CD4-positive, alpha-beta T cell treated with Interleukin-10 for 1 hour (primary cell): ENCODE data around the gene CDH4.

ENCODE experiments used
- DNase-seq: peaks from one replicate; pipeline ENCODE4 v3.0.0-alpha.2; 2020

The CDH4 gene

GRCh38 chr20:61665528-61666470 lies 413.7 kb downstream of the CDH4 start:
- no peak for DNase-seq

- DNase-seq = no peak
Measured at GRCh38 chr20:61666471-61666832, 414.4 kb downstream of the CDH4 start.

DNA sequence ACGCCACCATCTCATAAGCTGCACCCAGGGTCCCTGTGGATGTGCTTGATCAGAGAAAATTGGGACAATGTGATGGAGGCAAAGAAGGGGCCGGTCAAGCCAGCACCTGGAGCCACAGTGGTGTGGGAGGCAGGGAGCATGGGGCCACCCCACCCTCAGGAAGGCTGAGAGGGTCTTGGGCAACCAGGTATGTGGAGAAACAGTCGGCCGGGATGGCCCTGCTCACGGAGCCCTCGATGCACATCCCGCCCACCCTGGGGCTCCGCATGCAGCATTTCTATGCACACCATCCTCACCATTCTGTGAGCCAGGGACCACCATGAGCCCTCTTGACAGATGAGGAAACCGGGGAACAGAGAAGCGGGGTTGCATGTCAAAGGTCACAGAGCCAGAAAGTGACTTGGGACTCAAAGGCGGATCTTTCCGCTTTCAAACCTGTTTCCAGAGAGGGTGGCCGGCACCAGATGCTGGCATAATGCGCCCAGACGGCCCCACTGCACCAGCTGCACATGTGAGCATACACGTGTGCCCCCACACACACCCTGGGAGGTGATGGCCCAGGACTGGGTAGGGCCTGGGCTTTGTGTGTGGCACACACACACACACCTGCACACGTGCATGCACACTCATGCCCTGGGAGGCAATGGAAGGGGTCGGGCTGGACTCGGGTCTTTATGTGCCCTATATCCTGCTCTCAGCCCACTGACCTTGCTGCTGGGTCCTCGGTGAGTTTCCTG lies 415.2 kb downstream of the CDH4 start:
- no peak for DNase-seq

DNA sequence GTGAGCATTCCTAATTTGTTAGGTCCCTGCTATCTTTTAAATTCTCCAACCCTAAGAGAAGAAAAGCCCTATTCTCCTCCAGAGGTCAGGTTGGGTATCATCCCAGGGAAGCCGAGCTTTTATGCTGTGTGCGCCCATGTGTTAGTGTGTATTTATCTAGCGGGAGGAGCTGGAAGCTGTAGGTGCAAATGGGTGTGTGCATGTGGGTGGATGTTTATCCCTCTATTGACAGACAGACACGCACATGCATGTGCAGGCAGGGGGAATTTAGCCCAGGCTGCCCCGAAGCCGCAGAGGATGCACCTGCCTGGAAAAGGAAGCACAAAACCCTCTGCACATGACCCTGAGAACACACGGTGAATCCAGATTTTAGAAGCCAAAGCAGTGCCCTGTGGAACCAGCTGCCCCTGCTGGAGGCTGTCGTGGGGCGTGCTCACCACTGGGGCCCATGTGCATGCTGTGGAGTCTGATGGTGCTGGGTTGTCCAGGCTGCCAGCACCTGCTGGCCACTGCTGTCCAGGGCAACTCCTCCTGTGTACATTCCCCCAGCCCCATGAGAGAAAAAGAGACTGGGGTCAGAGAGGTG lies 416.1 kb downstream of the CDH4 start:
- DNase-seq = no peak

DNA sequence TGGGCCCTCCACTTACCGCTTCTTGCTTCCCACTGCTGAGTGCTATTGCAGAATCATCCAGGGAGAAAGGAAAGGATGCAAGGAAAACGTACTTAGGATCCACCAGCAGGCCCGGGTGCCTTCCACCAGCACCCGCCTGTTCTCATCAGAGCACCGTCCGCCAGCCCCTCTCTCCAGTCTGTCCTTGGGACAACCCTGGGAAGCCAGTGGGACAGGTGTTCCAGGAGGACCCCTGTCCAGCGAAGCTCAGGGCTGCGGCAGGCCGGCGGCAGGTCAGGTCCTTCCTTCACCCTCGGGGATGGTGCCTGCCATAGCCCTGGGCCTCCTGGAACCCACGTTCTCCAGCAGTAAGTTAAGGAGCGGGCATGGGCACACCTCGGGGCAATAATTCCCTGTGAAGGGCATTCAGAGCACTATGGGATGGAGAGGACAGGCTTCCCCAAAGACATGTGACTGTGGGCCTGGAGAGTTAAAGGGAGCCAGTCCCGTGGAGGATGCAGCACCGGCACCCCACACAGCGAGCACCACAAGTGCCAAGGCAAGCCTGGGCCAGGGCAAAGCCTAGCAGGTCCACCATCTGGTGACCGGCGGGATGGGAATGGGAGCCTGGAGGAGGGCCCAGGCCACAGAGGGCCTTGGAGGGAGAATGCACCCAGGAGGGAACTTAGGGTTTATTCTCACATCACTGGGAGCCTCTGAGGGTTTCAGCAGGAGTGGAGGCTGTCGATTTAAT lies 416.9 kb downstream of the CDH4 start:
- no peak for DNase-seq

DNA sequence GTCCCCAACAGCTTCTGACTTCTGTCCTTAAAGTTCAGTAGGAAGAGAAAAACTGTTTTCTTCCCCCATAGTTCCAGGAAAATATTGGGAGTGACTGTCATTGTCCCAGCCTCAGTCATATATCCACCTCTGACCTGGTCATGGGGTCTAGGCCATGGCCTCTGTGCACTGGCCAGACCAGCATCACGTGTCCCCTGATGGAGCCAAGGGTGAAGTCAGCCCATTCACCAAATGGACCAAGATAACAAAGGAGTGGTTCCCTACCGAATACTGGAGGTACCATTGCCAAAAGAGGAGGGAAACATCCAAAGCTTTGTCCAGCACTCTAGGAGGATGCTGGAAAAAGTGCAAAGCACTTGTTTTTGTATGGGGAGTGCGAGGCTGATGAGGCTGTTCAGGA lies 418.2 kb downstream of the CDH4 start:
- no peak for DNase-seq

DNA sequence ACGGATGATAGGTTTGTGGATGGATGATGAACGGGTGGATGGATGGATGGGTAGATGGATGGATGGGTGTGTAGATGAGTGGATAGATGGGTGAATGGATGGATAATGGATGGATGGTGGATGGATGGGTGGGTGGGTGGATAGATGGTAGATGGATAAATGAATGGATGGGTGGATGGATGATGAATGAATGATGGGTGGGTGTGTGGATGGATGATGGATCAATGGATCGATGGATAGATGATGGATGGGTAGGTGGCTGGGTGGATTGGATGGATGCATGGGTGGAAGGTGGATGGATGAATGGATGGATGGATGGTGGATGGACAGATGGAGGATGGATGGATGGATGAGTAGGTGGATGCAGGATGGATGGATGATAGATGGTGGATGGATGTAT lies 419.5 kb downstream of the CDH4 start:
- no peak for DNase-seq

GRCh38 chr20:61673152-61673847 lies 421.2 kb downstream of the CDH4 start:
- no peak for DNase-seq

DNA sequence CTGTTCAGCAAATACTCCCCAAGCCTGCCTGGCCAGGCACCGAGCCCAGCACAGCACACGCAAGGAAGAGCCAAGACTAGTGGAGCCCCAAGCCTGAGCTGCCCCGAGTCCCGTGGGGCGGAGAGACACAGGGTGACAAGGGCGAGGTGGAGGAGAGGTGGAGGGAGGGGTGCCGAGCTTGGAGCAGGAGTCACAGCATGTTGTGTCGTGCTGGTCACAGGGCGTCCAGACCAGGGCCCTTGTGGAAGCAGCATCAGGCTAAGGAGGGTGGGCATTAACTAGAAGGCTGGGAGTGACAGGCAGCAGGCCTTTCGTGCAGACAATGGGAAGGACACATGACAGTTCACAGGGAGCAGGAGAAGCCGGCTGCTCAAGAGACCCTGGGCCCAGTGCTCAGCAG lies 422.1 kb downstream of the CDH4 start:
- DNase-seq = no peak

GRCh38 chr20:61674688-61675087 lies 422.6 kb downstream of the CDH4 start:
- no peak for DNase-seq

DNA sequence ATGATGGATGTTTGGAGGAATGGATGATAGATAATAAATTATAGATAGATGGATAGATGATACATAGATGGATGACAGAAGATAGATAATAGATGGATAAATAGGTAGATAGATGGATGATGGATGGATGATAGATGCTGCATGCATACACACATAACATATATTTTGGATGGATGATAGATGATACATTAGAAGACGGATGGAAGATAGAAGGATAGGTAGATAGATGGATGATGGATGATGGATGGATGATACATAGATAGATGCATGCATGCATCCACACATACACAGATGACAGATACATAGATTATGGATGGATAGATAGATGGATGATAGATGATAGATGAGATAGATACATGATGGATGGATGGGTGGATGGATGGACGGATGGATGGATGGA lies 425.9 kb downstream of the CDH4 start:
- DNase-seq = no peak

DNA sequence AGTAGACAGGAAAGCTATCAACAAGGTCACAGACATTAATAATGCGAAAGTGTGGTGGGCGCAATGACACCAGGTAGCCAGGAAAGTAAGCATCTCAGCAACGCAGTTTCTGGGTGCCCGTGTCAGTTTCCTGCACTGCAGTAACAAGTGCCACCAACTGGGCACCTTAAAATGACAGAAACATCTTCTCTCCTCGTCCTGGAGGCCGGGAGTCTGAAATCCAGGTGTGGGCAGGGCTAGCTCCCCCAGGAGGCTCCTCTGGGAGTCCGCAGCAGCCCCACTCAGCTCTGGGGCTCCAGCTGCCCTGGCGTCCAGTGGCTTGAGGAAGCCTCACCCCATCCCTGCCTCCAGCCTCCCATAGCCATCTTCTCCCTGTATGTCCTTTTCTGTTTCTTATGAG lies 426.4 kb downstream of the CDH4 start:
- no peak for DNase-seq

GRCh38 chr20:61679473-61679872 lies 427.4 kb downstream of the CDH4 start:
- no peak for DNase-seq

- no peak for DNase-seq
Measured at GRCh38 chr20:61680096-61680495, 428.0 kb downstream of the CDH4 start.

DNA sequence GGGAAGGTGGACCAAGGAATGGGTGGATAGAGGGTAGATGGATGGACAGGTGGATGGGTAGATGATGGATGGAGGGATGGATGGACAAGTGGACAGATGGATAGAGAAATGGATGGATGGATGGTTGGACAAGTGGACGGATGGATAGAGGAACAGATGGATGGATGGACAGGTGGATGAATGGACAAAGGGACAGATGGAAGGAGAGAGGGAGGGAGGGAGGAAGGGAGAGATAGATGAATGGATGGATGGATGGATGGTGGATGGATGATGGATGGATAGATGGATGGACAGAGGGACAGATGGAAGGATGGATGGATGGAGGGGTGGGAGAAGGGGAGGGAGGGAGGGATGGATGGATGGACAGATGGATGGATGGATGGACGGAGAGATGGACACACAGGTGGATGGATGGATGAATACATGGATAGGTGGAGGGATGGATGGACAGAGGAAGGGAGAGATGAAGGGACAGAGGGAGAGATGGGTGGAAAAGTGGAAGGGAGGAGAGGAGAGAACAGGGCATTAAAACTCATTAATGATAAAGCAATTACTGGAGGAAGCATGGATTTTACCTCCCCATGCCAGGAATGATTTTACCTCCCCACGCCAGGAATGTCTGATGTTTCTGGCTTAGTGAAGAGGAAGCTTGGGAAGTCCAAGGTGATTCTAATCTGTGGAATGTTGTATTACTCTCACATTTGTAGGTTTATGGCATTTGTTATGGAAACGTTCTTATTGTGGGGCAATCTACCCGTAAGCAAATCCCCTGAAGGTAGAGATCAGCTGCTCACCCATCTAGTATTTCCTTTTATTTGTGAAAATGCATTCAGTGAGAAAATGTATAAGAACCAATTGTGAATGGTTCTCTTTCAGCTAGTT lies 430.3 kb downstream of the CDH4 start:
- DNase-seq = no peak

GRCh38 chr20:61682996-61683681 lies 431.1 kb downstream of the CDH4 start:
- DNase-seq = no peak

DNA sequence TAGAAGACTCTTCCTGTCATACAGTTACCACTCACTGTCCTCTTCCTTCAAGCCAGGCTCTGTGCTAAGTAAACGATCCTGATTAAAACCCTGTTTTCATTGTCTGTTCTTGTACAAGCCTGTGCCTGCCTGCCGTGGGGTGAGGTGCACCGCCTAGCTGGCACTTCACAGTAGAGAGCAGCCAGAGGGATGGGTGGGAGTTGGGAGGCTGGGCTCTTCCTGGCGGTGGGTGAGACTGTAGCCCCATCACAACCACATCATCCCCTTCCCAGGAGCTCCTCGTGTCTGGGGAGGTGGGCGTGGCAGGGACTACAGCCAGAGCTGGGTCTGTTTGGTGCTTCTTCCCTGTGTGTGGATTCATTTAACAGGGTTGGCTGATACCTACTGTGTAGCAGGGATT lies 431.7 kb downstream of the CDH4 start:
- DNase-seq = no peak

DNA sequence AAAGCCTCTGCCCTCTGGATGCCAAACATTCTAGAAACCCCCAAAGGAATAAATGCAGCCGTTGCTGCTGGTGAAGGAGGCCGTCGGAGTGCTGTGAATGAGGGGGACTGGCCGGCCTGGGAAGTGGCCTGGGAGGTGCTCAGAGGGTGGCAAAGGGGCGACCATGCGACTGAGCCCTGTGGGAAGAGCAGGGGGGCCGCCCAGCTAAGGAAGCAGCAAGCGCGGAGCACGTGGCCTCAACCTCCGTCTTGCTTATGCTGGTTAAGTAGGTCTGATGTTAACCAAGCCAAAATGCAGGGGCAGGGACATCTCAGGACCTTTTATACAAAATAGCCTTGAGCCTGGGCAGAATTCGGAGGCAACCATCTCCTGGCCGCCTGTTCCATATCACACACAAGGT lies 432.1 kb downstream of the CDH4 start:
- no peak for DNase-seq

GRCh38 chr20:61684583-61685235 lies 432.6 kb downstream of the CDH4 start:
- DNase-seq = no peak

GRCh38 chr20:61685462-61685861 lies 433.4 kb downstream of the CDH4 start:
- no peak for DNase-seq
